Osteocyte (in vitro differentiated cells): ENCODE results near the gene TMEM86B. TPM values are rescaled to one million over a fixed set of nuclear protein-coding genes. Genes with fewer than 3 reads are reported as not detected.
"Not testable (repeated sequence)": the region's sequence is repeated elsewhere in the genome, so short reads cannot be mapped to it uniquely, and the experiment has no call there.

Experiments used
- DNase-seq: peaks from one replicate; pipeline ENCODE4 v3.0.0; 2021; ENCODE audit warnings: mixed read lengths; ENCODE audit not compliant: unreplicated experiment; ENCODE audit errors: extremely low spot score
- H3K27ac Mint-ChIP-seq: one replicate; pipeline ENCODE4 v1.8.0; 2021; ENCODE audit warnings: mild to moderate bottlenecking, mixed read lengths; ENCODE audit not compliant: unreplicated experiment
- H3K27me3 Mint-ChIP-seq: one replicate; pipeline ENCODE4 v1.8.0; 2021; ENCODE audit warnings: mixed read lengths; ENCODE audit not compliant: unreplicated experiment
- H3K36me3 Mint-ChIP-seq: one replicate; pipeline ENCODE4 v1.8.0; 2021; ENCODE audit warnings: mixed read lengths; ENCODE audit not compliant: unreplicated experiment
- H3K4me1 Mint-ChIP-seq: one replicate; pipeline ENCODE4 v1.8.0; 2021; ENCODE audit warnings: mixed read lengths; ENCODE audit not compliant: unreplicated experiment
- H3K4me3 Mint-ChIP-seq: one replicate; pipeline ENCODE4 v1.8.0; 2021; ENCODE audit warnings: mild to moderate bottlenecking, moderate library complexity, mixed read lengths; ENCODE audit not compliant: unreplicated experiment
- H3K9me3 Mint-ChIP-seq: one replicate; pipeline ENCODE4 v1.8.0; 2021; ENCODE audit warnings: mixed read lengths; ENCODE audit not compliant: unreplicated experiment
- total RNA-seq: library from RNA; stranded (reverse); gene quantifications from 2 replicates; pipeline ENCODE4 v1.2.1, GENCODE V29; 2021
- TF ChIP-seq, protein P1 (sequence below): fragments of 200-600 bp; sonication (generic); IDR thresholded peaks from 2 replicates; pipeline ENCODE4 v1.5.0; 2021; ENCODE audit warnings: antibody characterized with exemption, mild to moderate bottlenecking, moderate library complexity

The TMEM86B gene
- total RNA-seq, 1 donor from 2014 or later = 3.2 TPM

DNA sequence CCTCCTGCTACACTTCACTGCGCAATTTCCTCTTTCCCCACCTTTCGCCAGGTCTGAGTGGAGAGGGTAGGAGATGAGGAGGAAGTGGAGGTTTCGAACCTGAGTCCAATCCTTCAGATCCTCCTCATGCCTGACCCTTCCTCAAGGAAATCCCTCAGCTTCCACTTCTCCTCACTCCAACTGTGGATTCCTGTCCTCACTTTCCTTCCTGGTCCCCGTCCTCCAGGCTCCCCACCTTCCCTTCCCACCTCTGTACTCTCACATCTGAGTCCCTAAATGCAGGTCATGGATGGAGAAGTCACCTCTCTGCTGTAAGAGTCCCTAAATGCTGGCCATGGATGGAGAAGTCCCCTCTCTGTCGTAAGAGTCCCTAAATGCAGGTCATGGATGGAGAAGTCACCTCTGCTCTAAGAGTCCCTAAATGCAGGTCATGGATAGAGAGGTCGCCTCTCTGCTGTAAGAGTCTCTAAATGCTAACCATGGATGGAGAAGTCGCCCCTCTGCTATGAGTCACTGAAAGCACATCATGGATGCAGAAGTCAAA lies 3.1 kb downstream of the TMEM86B start:
- Mint-ChIP-seq H3K27ac (no peak overlapping the region), H3K4me3 (no peak overlapping the region)
- TF ChIP-seq, protein P1, sequence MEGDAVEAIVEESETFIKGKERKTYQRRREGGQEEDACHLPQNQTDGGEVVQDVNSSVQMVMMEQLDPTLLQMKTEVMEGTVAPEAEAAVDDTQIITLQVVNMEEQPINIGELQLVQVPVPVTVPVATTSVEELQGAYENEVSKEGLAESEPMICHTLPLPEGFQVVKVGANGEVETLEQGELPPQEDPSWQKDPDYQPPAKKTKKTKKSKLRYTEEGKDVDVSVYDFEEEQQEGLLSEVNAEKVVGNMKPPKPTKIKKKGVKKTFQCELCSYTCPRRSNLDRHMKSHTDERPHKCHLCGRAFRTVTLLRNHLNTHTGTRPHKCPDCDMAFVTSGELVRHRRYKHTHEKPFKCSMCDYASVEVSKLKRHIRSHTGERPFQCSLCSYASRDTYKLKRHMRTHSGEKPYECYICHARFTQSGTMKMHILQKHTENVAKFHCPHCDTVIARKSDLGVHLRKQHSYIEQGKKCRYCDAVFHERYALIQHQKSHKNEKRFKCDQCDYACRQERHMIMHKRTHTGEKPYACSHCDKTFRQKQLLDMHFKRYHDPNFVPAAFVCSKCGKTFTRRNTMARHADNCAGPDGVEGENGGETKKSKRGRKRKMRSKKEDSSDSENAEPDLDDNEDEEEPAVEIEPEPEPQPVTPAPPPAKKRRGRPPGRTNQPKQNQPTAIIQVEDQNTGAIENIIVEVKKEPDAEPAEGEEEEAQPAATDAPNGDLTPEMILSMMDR = no peak

DNA sequence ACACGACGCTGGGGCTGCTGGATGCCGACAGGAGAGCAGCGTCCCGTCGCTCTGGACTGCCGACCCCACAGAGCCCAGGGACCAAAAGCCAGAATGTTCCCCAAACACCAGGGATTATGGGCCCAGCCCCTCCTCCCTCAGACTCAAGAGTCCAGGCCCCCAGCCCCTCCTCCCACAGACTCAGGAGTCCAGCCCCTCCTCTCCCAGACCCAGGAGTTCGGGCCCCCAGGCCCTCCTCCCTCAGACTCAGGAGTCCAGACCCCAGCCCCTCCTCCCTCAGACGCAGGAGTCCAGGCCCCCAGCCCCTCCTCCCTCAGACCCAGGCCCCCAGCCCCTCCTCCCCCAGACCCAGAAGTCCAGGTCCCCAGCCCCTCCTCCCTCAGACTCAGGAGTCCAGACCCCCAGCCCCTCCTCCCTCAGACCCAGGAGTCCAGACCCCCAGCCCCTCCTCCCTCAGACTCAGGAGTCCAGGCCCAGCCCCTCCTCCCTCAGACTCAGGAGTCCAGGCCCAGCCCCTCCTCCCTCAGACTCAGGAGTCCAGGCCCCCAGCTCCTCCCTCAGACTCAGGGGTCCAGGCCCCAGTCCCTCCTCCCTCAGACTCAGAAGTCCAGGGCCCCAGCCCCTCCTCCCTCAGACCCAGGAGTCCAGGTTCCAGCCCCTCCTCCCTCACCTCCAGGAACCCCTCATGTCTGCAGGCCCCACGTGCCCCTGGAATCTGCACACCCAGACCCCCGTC lies 3.7 kb downstream of the TMEM86B start:
- DNase-seq, H3K4me3 Mint-ChIP-seq, H3K9me3 Mint-ChIP-seq, H3K27me3 Mint-ChIP-seq, H3K4me1 Mint-ChIP-seq, H3K27ac Mint-ChIP-seq, H3K36me3 Mint-ChIP-seq: not testable (repeated sequence)

More for the DNA sequence above, 3.1 kb downstream of the TMEM86B start:
- Mint-ChIP-seq H3K9me3 (peaks cover 5% of the 10 kb centered on the region), H3K36me3 (peaks cover 10% of the 10 kb centered on the region), H3K27me3 (no peaks in the 10 kb centered on the region), H3K4me1 (no peaks in the 10 kb centered on the region)
- DNase-seq = no peak

DNA sequence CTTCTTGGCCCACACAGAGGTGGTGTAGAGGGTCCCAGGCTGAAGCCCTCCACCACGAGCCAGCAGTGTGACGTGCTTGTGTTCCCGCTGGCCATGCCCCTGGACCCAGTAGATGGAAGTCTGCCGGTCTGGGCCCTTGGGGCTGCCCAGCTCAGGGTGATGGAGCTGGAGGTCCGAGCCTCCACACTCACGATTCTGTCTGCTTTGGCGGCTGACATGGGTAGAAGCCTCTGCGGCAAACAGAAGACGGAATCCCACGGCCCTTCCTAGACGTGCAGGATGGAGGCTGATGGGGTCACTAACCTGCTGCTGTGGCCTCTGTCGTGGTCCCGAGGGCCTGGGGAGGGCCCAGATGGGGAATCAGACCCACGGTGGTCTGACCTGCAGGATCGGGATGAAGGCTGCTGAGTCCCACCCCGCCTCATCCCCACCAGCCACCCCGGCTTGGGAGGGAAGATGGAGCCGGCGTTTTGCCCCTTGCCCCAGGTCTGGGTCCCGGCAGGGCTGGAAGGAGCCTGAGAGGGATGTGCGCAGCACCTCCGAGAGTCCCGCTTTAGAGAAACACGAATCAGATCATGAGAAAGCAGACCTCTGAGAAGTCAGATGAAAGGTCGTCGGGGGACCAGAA lies 4.4 kb downstream of the TMEM86B start:
- Mint-ChIP-seq H3K9me3 (peaks cover 8% of the 10 kb centered on the region), H3K27ac (no peak overlapping the region), H3K27me3 (no peaks in the 10 kb centered on the region), H3K4me1 (no peaks in the 10 kb centered on the region), H3K36me3 (peaks cover 7% of the 10 kb centered on the region), H3K4me3 (no peak overlapping the region)
- DNase-seq = no peak
- TF ChIP-seq, protein P1 = no peak

DNA sequence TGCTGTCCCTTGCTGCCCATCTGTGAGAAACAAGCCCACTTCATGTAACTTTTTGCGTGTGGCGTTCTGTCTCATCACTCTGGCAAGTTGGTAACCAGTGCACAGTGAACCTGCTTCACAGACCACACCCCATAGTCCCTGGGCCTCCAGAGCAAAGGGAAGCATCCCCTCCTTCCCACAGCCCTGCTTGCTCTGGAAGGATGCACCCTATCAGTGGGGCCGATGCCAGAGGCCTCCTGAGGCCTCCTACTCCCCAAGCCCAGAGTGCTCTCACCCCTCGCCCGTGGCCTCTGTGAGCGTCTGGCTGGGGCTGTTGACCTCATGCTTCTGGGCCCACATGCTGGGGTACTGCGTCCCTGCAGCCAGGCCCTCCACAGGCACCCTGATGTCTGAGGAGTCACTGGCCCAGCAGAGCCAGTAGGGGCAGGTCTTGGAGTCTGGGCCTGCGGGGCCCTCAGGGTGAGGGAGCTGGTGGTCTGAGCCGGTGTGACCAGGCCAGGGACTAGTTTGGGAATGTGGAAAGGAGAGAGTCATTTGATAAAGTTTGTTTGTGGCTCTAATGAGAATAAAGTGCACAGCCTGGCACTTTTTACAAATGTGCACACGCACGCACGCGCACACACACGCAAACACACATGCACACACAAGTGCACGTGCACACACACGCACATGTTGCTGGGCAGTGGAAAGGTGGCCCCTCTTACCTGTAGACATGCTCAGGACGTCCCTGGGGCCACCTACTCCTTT lies 5.1 kb downstream of the TMEM86B start:
- H3K4me3 Mint-ChIP-seq = no peak overlapping the region
- peaks cover 8% of the 10 kb centered on the region for H3K9me3 Mint-ChIP-seq
- no peak for DNase-seq
- H3K27me3 Mint-ChIP-seq = no peaks in the 10 kb centered on the region
- TF ChIP-seq, protein P1 = no peak
- H3K4me1 Mint-ChIP-seq = no peaks in the 10 kb centered on the region
- peaks cover 7% of the 10 kb centered on the region for H3K36me3 Mint-ChIP-seq
- H3K27ac Mint-ChIP-seq = no peak overlapping the region

DNA sequence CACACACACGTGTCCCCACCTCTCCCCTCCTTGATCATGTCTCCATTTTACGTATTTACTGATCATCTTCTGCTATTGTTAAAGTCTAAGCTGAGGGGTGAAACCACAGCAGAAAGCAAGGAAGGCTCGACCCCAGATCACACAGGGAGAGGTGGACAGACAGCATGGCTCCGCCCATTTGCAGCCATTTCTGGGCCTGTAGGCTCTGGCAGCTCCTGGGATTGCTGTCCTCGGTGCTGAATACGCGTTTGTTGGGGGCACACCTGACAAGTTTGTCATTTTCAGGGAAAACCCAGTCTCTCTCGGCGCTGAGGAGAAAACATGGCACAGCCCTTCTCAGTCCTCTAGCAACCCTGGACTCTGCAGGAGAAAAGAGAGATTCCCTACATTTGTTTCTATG lies 8.0 kb downstream of the TMEM86B start:
- TF ChIP-seq, protein P1 = no peak
- Mint-ChIP-seq H3K4me1 (peaks cover 18% of the 10 kb centered on the region), H3K27ac (no peak overlapping the region), H3K9me3 (peaks cover 8% of the 10 kb centered on the region), H3K4me3 (no peak overlapping the region), H3K27me3 (no peaks in the 10 kb centered on the region), H3K36me3 (no peaks in the 10 kb centered on the region)
- DNase-seq = no peak
